DMS53 (cell line): ENCODE results near the gene LIG1.

ENCODE experiments used
- DNase-seq: peaks from one replicate; lab custom pipeline; 2025; lab: John Stamatoyannopoulos, UW

The LIG1 gene

DNA sequence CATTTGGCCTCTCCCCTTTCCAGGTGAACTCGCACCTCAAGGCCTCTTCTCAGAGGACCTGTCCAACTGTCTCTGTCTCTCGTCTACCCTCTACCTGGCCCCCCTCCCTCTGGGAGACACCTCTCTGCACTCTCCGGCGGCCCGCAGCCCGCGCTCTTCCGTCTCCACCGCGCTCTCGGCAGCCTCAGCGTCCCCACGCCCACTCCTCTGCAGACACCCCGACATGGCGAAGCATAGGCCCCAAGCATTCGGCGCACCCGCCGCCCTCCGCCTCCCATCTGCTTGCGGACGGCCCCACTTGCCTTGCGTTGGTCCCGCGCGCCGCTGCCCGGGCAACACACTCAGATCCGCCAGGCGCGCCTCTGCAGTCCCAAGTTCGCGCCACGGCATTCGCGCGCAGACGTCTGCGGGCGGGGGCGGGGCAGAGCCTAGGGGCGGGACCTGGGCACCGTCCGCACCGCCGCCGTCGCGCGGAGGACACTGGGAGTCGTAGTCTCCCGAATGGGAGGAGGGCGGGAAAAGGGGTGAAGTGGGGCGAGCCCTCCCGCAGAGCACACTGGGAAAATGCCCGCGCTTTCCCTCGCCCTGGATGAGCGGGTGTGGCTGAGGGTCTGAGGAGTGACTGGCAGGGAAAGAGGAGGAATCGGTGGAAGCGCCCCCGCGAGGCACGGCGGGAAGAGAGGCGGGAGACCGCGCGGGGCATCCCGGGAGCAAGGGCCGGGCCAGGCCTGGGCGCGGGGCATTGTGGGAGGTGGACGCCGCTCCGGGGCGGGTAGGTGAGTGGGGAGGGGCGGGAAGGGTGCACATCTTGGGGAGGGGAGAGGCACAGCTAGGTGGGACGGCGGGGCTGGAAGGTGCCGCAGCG, at the start of gene LIG1, which contains the start of gene ZSWIM9:
LIG1 (minus strand) TSS at position 406 of the 865 bp plus-strand sequence. CDS start 4,778 bp downstream, outside the sequence.
ZSWIM9 (plus strand) TSS at position 742 of the 865 bp plus-strand sequence. CDS start 1,123 bp downstream, outside the sequence.
- peak; percentile 98 for DNase-seq

GRCh38 chr19:48218997-48219396, 48.9 kb upstream of the LIG1 start:
- DNase-seq = no peak

DNA sequence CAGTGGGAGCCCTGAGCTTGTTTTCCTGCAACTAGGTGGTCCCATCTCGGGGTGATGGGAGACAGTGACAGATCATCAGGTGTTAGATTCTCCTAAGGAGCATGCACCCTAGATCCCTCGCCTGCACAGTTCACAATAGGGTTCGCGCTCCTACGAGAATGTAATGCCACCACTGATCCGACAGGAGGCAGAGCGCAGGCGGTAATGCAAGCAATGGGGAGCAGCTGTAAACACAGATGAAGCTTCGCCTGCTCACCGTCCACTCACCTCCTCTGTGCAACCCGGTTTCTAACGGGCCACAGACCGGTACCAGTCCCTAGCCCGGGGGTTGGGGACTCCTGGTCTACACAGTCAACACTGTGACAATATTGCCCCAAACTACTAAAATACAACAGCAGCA, 46.8 kb upstream of the LIG1 start:
- no peak for DNase-seq

DNA sequence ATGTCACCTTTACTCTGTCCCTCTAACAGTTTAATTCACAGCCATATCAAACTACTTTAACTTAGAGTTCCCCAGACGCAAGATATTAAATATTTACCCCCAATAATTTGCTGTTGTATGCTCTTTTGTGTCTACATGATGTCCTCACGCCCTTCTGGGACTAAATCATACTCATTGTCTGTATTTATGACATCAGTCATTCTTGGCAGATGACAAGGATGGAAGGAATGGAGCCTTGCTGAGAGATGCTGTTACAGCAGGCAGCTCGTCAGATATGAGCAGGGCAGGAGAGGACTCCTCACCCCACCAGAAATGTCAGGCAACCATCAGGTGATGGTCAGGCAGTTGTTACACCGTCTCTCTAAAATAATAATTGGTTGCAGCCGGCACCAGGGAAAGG, 43.8 kb upstream of the LIG1 start:
- DNase-seq = no peak

- DNase-seq = no peak
These were observed 39.9 kb upstream of the LIG1 start for GRCh38 chr19:48210005-48210404.

DNA sequence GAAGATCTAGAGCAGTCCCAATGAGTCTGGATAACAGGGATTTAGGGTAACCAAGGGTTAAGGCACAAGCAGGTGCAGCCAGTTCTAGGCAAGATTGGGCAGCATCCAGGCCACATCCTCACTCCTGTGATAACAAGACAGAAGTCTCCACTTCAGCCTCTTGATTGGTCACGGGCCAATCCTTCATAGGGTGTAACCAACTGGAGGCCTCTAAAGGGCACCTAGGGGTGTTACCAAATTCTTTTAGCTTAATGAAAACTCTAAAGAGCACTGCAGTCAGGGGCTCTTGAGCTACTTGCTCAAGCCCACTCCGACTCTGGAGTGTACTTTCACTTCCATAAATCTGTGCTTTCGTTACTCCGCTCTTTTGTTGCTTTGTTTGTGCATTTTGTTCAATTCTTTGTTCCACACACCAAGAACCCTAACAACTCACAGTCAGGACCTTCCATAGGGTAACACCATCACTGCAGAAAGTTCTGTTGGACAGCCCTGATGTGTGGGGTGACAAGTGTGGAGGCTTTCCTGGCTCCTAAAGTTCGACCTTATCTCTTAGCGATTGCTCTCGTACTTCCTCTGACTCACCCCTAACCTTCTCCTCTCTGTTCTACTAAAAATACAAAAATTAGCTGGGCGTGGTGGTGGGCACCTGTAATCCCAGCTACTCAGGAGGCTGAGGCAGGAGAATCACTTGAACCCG, 36.4 kb upstream of the LIG1 start:
- no peak for DNase-seq

DNA sequence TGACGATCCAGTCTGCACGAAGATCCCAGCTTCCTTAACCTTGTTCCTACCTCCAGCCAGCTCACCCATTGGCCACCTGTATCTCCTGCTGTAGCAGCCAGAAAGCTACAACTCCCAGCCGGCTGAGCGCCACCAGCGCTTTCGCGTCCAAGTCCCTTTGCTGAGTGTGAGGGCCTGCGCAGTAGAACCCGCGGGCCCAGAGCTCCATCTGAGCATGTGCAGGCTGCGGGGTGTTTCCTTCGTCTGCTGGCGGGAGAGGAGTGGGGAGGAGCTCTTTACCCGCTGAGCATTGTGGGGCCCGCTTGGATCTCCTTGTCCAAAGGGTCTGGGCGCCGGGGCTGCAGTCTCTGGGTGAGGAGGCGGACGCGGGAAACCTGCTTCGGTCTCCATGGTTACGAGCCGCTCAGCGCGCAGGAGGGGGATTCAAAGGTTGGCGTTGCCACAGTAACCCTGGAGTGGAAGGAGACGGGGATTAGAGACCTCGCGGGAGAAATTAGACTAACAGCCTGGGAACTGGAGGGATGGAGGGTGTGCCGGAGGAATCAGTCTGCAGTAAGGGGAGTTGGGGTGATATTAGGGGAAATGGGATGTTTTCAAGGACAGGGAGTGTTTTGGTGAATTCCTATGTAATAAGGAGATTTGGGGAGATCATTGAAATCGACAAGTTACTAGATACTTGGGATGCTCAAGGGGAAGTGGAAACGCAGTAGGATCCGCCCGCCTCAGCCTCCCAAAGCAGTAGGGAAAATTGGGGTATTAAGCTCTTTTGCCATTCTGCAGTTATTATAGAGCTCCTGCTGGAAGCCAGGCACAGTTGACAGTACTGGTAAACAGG, 33.9 kb upstream of the LIG1 start:
- peak; percentile 99 for DNase-seq

DNA sequence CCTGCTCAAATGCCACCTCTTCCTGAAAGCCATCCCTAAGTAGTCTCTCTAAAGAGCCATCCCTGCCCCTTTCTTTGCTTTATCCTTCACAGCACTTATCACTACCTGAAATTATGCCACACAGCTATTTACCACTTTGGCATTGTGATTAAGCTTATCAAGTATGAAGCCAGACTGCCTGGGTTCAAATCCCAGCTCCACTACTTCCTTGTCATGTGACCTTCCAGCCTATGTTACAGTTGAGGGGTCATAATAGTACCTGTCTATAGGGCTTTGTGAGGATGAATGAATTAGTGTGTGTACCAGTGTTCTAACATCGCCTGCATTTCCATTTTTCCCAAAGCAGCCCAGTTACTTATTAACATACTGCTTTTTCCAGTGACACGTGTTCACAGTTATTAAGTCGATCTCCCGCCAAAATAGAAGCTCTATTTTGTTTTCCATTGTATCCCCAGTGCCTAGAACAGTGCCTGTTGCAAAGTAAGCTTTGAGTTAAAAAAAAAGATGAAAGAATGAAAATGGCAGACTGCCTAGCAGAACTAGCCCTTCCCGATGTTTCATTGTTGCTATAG, 33.2 kb upstream of the LIG1 start:
- DNase-seq = no peak

DNA sequence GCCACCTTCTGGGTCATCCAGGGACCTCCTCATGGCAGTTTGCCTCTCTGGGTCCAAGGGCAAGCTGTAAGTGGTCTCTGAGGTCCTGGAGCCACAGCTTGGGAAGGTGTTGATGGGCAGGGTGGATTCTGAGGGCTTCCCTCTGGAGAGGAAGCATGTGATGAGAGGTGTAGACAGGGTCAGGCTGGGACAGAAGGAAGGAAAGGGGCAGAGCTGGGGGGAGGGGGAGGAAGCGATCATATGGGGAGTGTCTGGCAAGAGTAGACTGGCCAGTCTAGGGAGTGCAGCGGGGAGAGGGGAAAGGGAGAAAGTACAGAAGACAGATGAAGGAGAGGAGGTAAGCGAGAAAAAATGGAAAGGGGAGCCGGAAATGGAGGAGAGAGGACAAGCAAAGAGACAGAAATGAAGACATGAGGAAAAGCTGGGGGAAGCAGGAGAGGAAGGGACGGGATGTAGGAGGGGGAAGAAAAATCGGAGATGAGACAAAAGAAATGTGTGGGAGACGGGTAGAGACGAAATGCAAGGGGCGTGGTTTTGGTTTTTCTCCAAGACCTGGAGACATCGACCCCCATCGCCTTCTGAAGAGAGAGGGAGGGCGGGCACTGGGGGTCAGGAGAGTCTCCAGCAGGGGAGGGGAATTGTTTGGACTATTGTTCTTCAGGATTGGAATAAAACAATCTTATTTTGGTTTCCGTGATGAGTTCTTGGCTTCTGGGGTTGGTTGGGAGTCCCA, 27.0 kb upstream of the LIG1 start:
- DNase-seq = no peak

DNA sequence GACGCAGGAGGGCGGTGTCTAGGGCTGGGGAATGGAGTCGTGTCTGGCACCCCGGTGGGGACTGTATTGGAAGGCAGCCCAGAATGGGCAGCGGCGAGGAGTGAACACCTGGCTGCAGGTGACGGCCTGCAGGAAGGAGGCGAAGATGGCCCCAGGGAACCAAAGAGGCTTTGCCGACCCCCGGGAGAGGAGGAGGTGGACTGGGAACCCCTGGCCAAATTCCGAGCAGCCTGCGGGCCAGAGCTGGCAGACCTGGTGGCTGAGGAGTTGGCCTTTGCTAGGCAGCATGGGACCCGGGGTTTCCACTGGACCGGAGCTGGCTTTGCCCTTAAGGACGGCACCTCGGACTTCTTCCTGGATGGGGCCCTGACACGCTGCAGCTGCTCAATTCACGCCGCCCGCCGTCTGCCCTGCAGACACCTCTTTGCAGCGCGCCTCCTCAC, 26.2 kb upstream of the LIG1 start:
- DNase-seq = no peak

GRCh38 chr19:48194844-48195830, 25.0 kb upstream of the LIG1 start:
- no peak for DNase-seq

GRCh38 chr19:48194041-48194843, 24.1 kb upstream of the LIG1 start:
- peak; percentile 27 for DNase-seq

DNA sequence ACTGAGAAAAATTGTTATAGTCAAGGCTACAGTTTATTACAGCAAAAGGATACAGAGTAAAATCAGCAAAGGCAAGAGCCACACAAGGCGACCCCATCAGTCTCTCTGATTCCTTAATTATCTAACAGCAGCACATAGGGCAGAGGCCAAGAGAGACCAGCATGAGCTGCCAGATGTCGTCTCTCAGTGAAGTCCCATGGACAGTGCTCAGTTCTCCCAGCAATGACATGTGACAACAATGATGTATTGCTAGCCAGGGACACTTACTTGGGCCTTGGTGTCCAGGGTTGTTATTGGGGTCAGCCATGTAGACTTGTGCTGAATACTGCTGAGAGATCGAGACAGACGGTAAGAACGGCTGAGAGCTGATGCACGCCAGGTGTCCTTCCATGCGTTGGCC, 22.6 kb upstream of the LIG1 start:
- no peak for DNase-seq

GRCh38 chr19:48190885-48191284, 20.7 kb upstream of the LIG1 start:
- no peak for DNase-seq

DNA sequence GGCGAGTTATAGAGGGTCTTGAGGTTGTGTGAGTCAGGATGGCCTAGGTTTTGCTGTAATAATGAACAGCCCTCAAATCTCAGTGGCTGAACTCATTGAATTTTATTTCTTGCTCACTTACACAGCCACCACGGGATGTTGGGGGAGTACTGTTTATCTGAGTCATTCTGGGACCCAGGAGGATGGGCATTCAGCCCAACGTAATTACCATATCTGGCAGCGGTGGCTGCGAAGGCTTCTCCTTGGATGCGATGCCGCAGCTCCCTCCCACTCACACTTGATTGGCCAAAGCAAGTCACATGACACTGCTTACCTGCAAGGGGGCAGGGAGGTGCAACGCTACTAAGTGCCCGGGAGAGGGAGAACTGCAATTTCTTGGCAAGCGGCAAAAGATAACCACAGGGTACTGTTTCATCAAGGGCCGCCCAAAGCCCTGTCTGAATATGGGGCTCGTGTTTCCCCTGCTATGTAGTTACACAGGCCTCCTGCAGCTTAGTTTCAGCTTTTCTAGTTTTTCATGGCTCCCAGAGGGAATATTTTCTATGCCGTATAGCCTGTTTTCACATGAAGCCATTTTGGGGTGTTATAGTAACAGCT, 20.2 kb upstream of the LIG1 start:
- peak; percentile 94 for DNase-seq

GRCh38 chr19:48186541-48186991, 16.4 kb upstream of the LIG1 start:
- DNase-seq = no peak

DNA sequence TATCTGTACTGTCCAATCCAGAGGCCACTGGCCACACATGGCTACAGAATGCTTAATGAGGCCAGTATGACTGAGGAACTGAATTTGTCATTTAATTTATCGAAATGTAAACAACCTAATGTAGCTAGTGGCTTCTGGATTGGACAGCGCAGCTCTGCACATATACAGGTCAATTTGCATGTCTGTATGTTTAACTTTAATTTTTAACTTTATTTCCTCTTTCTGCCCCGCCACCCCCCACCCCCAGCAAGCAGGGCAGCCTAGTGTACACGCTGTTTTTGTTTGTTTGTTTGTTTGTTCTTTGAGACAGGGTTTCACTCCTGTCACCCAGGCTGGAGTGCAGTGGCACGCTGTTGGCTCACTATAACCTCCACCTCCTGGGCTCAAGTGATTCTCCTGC, 15.9 kb upstream of the LIG1 start:
- DNase-seq = no peak

DNA sequence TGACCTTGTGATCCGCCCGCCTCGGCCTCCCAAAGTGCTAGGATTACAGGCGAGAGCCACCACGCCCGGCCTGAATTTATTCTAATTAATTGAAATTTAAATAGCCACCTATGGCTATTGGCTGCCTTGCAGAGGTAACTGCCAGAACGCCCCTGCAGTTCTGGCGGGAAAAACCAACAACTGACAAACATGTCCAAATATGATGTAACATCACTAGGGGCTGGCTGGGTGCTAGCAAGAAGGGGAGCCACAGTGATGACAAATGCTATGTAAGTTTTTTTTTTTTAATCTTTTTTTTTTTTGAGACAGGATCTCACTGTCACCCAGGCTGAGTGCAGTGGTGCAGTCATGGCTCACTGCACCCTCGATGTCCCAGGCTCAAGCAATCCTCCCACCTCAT, 13.2 kb upstream of the LIG1 start:
- no peak for DNase-seq

DNA sequence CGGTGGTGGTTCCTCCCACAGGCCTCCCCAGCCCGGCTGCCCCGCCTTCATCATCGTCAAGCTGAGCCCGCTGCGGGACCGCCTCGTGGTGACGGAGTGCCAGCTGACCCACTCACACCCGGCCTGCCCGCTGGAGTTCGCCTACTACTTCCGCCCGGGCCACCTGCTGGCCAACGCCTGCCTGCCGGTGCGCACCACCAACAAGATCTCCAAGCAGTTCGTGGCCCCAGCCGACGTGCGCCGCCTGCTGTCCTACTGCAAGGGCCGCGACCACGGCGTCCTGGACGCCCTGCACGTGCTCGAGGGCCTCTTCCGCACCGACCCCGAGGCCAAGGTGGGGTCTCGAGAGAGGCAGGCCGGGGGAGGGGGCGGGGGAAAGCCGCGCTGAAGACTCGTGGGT, 12.3 kb upstream of the LIG1 start:
- no peak for DNase-seq
